Esophagus muscularis mucosa (tissue), 3 donors: Measurements from ENCODE around the gene PRF1.

Experiments
- EP300 ChIP-seq: sonication (generic); formaldehyde crosslinking; IDR thresholded peaks from one replicate; pipeline ENCODE4 v1.6.1; 2017; ENCODE audit warnings: antibody characterized with exemption
- TF ChIP-seq, protein P1 (sequence below), 3 experiments: fragments of 200-600 bp in 2 of 3; fragments of 450-650 bp in 1 of 3; sonication (generic) in 2 of 3; IDR thresholded peaks; one replicate each; pipeline ENCODE4 v1.5.1; 2017 to 2019; ENCODE audit warnings: antibody characterized with exemption in 3 of 3, mild to moderate bottlenecking in 2 of 3, moderate library complexity in 1 of 3

GRCh38 chr10:70592186-70592735 lies 10.3 kb downstream of the PRF1 start:
- TF ChIP-seq EP300 = no peak
- TF ChIP-seq, protein P1, sequence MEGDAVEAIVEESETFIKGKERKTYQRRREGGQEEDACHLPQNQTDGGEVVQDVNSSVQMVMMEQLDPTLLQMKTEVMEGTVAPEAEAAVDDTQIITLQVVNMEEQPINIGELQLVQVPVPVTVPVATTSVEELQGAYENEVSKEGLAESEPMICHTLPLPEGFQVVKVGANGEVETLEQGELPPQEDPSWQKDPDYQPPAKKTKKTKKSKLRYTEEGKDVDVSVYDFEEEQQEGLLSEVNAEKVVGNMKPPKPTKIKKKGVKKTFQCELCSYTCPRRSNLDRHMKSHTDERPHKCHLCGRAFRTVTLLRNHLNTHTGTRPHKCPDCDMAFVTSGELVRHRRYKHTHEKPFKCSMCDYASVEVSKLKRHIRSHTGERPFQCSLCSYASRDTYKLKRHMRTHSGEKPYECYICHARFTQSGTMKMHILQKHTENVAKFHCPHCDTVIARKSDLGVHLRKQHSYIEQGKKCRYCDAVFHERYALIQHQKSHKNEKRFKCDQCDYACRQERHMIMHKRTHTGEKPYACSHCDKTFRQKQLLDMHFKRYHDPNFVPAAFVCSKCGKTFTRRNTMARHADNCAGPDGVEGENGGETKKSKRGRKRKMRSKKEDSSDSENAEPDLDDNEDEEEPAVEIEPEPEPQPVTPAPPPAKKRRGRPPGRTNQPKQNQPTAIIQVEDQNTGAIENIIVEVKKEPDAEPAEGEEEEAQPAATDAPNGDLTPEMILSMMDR (IDR thresholded peaks at IDR 0.05) = no peak
